ENCODE results near the gene SPTSSA.

- no peak for TF ChIP-seq CTCF (IDR thresholded peaks at IDR 0.05)
- TF ChIP-seq POLR2A (IDR thresholded peaks at IDR 0.05), result no peak
Measured at GRCh38 chr14:34460295-34460694, 1.7 kb downstream of the SPTSSA start.
